AG10803 (cell line): ENCODE measurements around the gene CPOX.
"Not testable (repeated sequence)": the region's sequence is repeated elsewhere in the genome, so short reads cannot be mapped to it uniquely, and the experiment has no call there.

Experiments
- DNase-seq: peaks from one replicate; pipeline ENCODE4 v3.0.0; 2010; ENCODE audit warnings: low read depth
- H3K4me3 ChIP-seq: 2 replicates; pipeline ENCODE4 v1.5.1; 2011; ENCODE audit warnings: mild to moderate bottlenecking, low read length, control low read depth
- CTCF ChIP-seq: conservative IDR thresholded peaks from 2 replicates; pipeline ENCODE4 v1.5.1; 2011; ENCODE audit warnings: mild to moderate bottlenecking, low read length, control low read depth, inconsistent platforms

The CPOX gene

GRCh38 chr3:98563661-98564281 lies 29.6 kb downstream of the CPOX start:
- DNase-seq, result peak; percentile 81
- TF ChIP-seq CTCF, result no peak
- no peak overlapping the region for H3K4me3 ChIP-seq

- TF ChIP-seq CTCF, result no peak
- H3K4me3 ChIP-seq, result no peak overlapping the region
- no peak for DNase-seq
Observed at GRCh38 chr3:98561727-98562521, 31.5 kb downstream of the CPOX start.

GRCh38 chr3:98560911-98561310 lies 32.5 kb downstream of the CPOX start:
- no peak for TF ChIP-seq CTCF
- H3K4me3 ChIP-seq, result no peak overlapping the region
- no peak for DNase-seq

- H3K4me3 ChIP-seq, DNase-seq: not testable (repeated sequence)
Observed at GRCh38 chr3:98559769-98560168, 33.6 kb downstream of the CPOX start.

GRCh38 chr3:98558100-98558827 lies 35.1 kb downstream of the CPOX start:
- no peak overlapping the region for H3K4me3 ChIP-seq
- TF ChIP-seq CTCF, result no peak
- DNase-seq, result no peak

GRCh38 chr3:98557324-98558010 lies 35.9 kb downstream of the CPOX start:
- no peak overlapping the region for H3K4me3 ChIP-seq

More at GRCh38 chr3:98557324-98558010, 35.9 kb downstream of the CPOX start:
- no peak for TF ChIP-seq CTCF
- DNase-seq, result no peak
